ENCODE measurements around the gene MED13. TPM values are rescaled to one million over a fixed set of nuclear protein-coding genes. Genes with fewer than 3 reads are reported as not detected.
"Not testable (repeated sequence)": the region's sequence is repeated elsewhere in the genome, so short reads cannot be mapped to it uniquely, and the experiment has no call there.

The MED13 gene
- total RNA-seq, 2 experiments from 2014 or later = 40.3 to 40.6 TPM

DNA sequence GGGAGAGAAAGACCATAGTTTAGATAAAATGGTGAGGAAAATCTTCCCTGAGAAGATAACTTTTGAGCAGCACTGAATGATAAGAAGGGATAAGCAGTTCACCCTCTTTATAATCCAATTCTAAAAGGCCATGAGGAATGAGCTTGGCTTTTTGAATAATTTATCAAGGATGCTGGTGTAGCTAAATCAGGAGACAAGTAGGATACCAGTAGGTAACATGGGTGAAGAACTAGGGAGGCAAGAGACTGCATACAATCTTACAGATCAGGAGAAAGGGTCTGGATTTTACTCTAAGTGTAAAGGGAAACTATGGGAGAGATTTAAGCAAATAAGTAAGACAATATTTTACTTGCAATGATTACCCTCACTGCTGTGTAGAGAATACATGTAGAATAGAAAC is 60.7 kb downstream of the MED13 start:
- peaks cover 40% of the 10 kb centered on the region for H3K4me1 Mint-ChIP-seq (ENCODE audit: low read depth)
- no peak overlapping the region for H3K27ac Mint-ChIP-seq
- no peaks in the 10 kb centered on the region for H3K9me3 Mint-ChIP-seq
- intact Hi-C loops (cut with micrococcal nuclease) = no loop called here
- ChIA-PET POLR2A (interaction anchor here (0.6 kb wide), 1 partner anchor 45 kb away, joined by 3 read pairs; no protein-coding TSS in a partner anchor), CTCF (interaction anchor here (2.2 kb wide), 1 partner anchor 61 kb away, joined by 4 read pairs; no protein-coding TSS in a partner anchor)
- H3K36me3 Mint-ChIP-seq = peaks cover 27% of the 10 kb centered on the region
- H3K4me3 Mint-ChIP-seq = no peak overlapping the region
- DNase-seq = no peak
- no peaks in the 10 kb centered on the region for H3K27me3 Mint-ChIP-seq

GRCh38 chr17:62003141-62003540 is 61.9 kb downstream of the MED13 start:
- CTCF ChIA-PET; intact Hi-C loops (cut with micrococcal nuclease); DNase-seq; H3K9me3 Mint-ChIP-seq; POLR2A ChIA-PET; H3K4me3 Mint-ChIP-seq; H3K27me3 Mint-ChIP-seq; H3K27ac Mint-ChIP-seq: not testable (repeated sequence)
- peaks cover 33% of the 10 kb centered on the region for H3K4me1 Mint-ChIP-seq (ENCODE audit: low read depth)
- H3K36me3 Mint-ChIP-seq = peaks cover 21% of the 10 kb centered on the region

GRCh38 chr17:62001105-62001504 is 64.0 kb downstream of the MED13 start:
- peaks cover 38% of the 10 kb centered on the region for H3K4me1 Mint-ChIP-seq (ENCODE audit: low read depth)
- H3K9me3 Mint-ChIP-seq = no peaks in the 10 kb centered on the region
- ChIA-PET POLR2A (no interaction called here), CTCF (no interaction called here)
- H3K4me3 Mint-ChIP-seq = no peak overlapping the region
- H3K27me3 Mint-ChIP-seq = no peaks in the 10 kb centered on the region
- no peak for DNase-seq
- no peak overlapping the region for H3K27ac Mint-ChIP-seq
- intact Hi-C loops (cut with micrococcal nuclease) = no loop called here
- H3K36me3 Mint-ChIP-seq = peaks cover 15% of the 10 kb centered on the region

DNA sequence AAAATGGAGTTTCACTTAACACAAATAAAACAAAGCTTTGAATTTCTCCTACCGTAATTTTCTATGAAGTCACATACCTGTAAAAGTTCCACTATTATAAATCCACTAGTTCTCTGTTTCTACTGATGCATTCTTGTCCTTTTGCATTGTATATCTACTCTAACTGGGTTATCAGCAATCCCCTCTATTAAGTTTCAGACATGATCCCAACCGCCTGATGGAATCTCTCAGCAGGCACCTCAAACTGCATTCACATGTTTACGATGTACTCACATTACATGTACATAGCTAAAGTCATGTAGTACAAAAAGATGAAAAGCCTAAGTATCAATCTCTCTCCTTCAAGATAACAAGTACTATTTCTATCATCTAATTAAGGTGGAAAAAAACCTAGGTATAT is 64.9 kb downstream of the MED13 start:
- no peak overlapping the region for H3K27ac Mint-ChIP-seq
- H3K4me1 Mint-ChIP-seq (ENCODE audit: low read depth) = peaks cover 34% of the 10 kb centered on the region
- POLR2A ChIA-PET = no interaction called here

GRCh38 chr17:61998534-61998933 is 66.5 kb downstream of the MED13 start:
- H3K4me1 Mint-ChIP-seq (ENCODE audit: low read depth) = peaks cover 28% of the 10 kb centered on the region
- intact Hi-C loops (cut with micrococcal nuclease); DNase-seq; H3K9me3 Mint-ChIP-seq; H3K36me3 Mint-ChIP-seq; H3K4me3 Mint-ChIP-seq; CTCF ChIA-PET; H3K27me3 Mint-ChIP-seq; H3K27ac Mint-ChIP-seq: not testable (repeated sequence)
- POLR2A ChIA-PET = interaction anchor here (0.6 kb wide), 1 partner anchor 568 kb away, joined by 3 read pairs; no protein-coding TSS in a partner anchor

More for the DNA sequence above, 64.9 kb downstream of the MED13 start:
- DNase-seq = no peak
- Mint-ChIP-seq H3K9me3 (no peaks in the 10 kb centered on the region), H3K36me3 (peaks cover 14% of the 10 kb centered on the region), H3K27me3 (no peaks in the 10 kb centered on the region), H3K4me3 (no peak overlapping the region)
- intact Hi-C loops (cut with micrococcal nuclease) = no loop called here
- CTCF ChIA-PET = no interaction called here

DNA sequence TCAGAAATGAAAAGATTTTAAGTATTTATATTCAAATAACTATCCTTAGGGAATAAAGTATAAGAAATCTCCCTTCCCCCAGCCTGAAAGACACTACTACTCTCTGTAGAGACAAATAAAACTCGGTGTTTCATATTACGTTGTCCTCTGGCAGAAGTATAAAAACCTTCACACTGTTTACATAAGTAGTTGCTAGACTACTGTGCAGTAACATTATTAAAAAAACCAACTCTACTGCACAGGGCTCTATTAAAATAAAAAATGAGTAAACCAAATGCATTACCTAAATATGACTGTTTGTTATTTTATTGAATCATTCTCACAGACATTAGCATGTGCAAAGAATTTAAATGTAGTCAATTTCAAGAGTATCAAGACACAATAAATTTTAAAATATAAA is 67.4 kb downstream of the MED13 start:
- ChIA-PET POLR2A (no interaction called here), CTCF (no interaction called here)
- H3K4me1 Mint-ChIP-seq (ENCODE audit: low read depth) = peaks cover 28% of the 10 kb centered on the region
- H3K9me3 Mint-ChIP-seq = no peaks in the 10 kb centered on the region
- no peak overlapping the region for H3K4me3 Mint-ChIP-seq
- DNase-seq = no peak
- H3K36me3 Mint-ChIP-seq = peaks cover 7% of the 10 kb centered on the region
- H3K27me3 Mint-ChIP-seq = no peaks in the 10 kb centered on the region
- H3K27ac Mint-ChIP-seq = no peak overlapping the region
- intact Hi-C loops (cut with micrococcal nuclease) = no loop called here

GRCh38 chr17:61996916-61997605 is 68.0 kb downstream of the MED13 start:
- intact Hi-C loops (cut with micrococcal nuclease) = no loop called here

DNA sequence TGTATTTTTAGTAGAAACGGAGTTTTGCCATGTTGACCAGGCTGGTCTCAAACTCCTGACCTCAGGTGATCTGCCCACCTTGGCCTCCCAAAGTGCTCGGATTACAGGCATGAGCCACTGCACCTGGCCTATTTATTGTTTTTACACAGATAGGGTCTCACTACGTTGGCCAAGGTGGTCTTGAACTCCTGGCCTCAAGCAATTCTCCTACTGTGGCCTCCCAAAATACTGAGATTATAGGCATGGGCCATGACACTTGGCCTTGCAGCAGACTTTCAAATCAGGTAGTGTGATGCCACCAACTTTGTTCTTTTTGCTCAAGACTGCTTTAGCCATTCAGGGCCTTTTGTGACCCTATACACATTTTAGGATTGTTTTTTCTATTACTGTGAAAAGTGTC is 75.6 kb downstream of the MED13 start:
- DNase-seq = no peak
- no peak overlapping the region for H3K27ac Mint-ChIP-seq
- H3K36me3 Mint-ChIP-seq = peaks cover 16% of the 10 kb centered on the region
- CTCF ChIA-PET = no interaction called here
- POLR2A ChIA-PET = no interaction called here
- no peak overlapping the region for H3K4me3 Mint-ChIP-seq
- H3K4me1 Mint-ChIP-seq (ENCODE audit: low read depth) = no peaks in the 10 kb centered on the region
- no peaks in the 10 kb centered on the region for H3K9me3 Mint-ChIP-seq
- intact Hi-C loops (cut with micrococcal nuclease) = no loop called here
- no peaks in the 10 kb centered on the region for H3K27me3 Mint-ChIP-seq

More at GRCh38 chr17:61996916-61997605, 68.0 kb downstream of the MED13 start:
- POLR2A ChIA-PET = no interaction called here
- CTCF ChIA-PET = no interaction called here
- H3K27ac Mint-ChIP-seq = no peak overlapping the region
- no peaks in the 10 kb centered on the region for H3K9me3 Mint-ChIP-seq
- no peak overlapping the region for H3K4me3 Mint-ChIP-seq
- no peaks in the 10 kb centered on the region for H3K27me3 Mint-ChIP-seq
- no peak for DNase-seq
- H3K4me1 Mint-ChIP-seq (ENCODE audit: low read depth) = peaks cover 28% of the 10 kb centered on the region
- H3K36me3 Mint-ChIP-seq = peaks cover 7% of the 10 kb centered on the region

GRCh38 chr17:61986898-61987297 is 78.2 kb downstream of the MED13 start:
- Mint-ChIP-seq H3K27ac (no peak overlapping the region), H3K4me3 (no peak overlapping the region), H3K9me3 (no peaks in the 10 kb centered on the region), H3K36me3 (peaks cover 20% of the 10 kb centered on the region), H3K4me1 (ENCODE audit: low read depth) (no peaks in the 10 kb centered on the region), H3K27me3 (no peaks in the 10 kb centered on the region)
- no peak for DNase-seq
- ChIA-PET POLR2A (interaction anchor here (1.1 kb wide), 1 partner anchor 9 kb away, joined by 3 read pairs; no protein-coding TSS in a partner anchor), CTCF (no interaction called here)
- intact Hi-C loops (cut with micrococcal nuclease) = no loop called here

DNA sequence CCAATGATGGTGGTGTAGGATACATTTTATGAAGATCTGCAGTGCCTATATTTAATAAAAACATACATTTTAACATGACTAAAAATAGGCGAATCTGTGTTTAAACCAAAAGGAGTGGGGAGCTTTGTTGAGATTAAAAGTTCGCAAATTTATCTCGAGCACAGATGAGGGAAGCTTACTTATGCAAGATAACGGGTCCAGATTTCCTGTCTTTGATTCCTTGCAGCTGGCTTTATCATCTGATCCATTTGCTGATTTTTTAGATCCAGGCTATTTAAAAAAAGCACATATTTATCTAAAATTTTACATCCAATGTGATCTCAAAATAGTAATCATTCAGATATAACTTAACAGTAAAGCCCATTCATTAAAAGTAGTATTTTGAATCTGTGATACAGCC is 80.3 kb downstream of the MED13 start:
- Mint-ChIP-seq H3K27me3 (no peaks in the 10 kb centered on the region), H3K4me1 (ENCODE audit: low read depth) (peaks cover 6% of the 10 kb centered on the region), H3K27ac (no peak overlapping the region), H3K9me3 (no peaks in the 10 kb centered on the region), H3K36me3 (peaks cover 29% of the 10 kb centered on the region), H3K4me3 (no peak overlapping the region)
- intact Hi-C loops (cut with micrococcal nuclease) = no loop called here
- ChIA-PET POLR2A (no interaction called here), CTCF (interaction anchor here (0.8 kb wide), 1 partner anchor 122 kb away, joined by 3 read pairs; no protein-coding TSS in a partner anchor)
- DNase-seq = no peak

- Mint-ChIP-seq H3K4me3 (no peak overlapping the region), H3K4me1 (ENCODE audit: low read depth) (peaks cover 6% of the 10 kb centered on the region), H3K9me3 (no peaks in the 10 kb centered on the region), H3K36me3 (peaks cover 34% of the 10 kb centered on the region), H3K27me3 (no peaks in the 10 kb centered on the region), H3K27ac (no peak overlapping the region)
- ChIA-PET CTCF (no interaction called here), POLR2A (no interaction called here)
- intact Hi-C loops (cut with micrococcal nuclease) = no loop called here
- no peak for DNase-seq
Observed at GRCh38 chr17:61981323-61981722, 83.8 kb downstream of the MED13 start.

- no peak for DNase-seq
- peaks cover 37% of the 10 kb centered on the region for H3K36me3 Mint-ChIP-seq
- ChIA-PET CTCF (no interaction called here), POLR2A (no interaction called here)
- peaks cover 12% of the 10 kb centered on the region for H3K4me1 Mint-ChIP-seq (ENCODE audit: low read depth)
- H3K4me3 Mint-ChIP-seq = no peak overlapping the region
- no peak overlapping the region for H3K27ac Mint-ChIP-seq
- intact Hi-C loops (cut with micrococcal nuclease) = no loop called here
- H3K27me3 Mint-ChIP-seq = no peaks in the 10 kb centered on the region
- no peaks in the 10 kb centered on the region for H3K9me3 Mint-ChIP-seq
Observed at GRCh38 chr17:61980535-61980934, 84.5 kb downstream of the MED13 start.

DNA sequence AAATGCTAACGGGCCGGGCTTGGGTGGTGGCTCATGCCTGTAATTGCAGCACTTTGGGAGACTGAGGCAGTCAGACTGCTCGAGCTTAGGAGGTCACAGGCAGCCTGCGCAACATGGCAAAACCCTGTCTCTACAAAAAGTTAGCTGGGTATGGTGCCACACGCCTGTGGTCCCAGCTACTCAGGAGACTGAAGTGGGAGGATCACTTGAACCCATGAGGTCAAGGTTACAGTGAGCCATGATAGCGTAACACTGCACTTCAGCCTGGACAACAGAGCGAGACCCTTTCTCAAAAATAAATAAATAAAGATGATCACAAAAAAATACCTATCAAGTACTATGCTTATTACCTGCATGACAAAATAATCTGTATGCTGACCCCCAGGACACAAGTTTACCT is 91.0 kb downstream of the MED13 start:
- intact Hi-C loops (cut with micrococcal nuclease) = loop anchor here (10.0 kb wide), 1 partner anchor 91 kb away; the partner anchor contains the start of gene MED13

More for the DNA sequence above, 91.0 kb downstream of the MED13 start:
- DNase-seq = no peak
- Mint-ChIP-seq H3K27ac (no peak overlapping the region), H3K36me3 (peaks cover 30% of the 10 kb centered on the region), H3K27me3 (no peaks in the 10 kb centered on the region), H3K9me3 (no peaks in the 10 kb centered on the region), H3K4me3 (no peak overlapping the region), H3K4me1 (ENCODE audit: low read depth) (peaks cover 18% of the 10 kb centered on the region)
- POLR2A ChIA-PET = no interaction called here
- CTCF ChIA-PET = interaction anchor here (2.1 kb wide), 1 partner anchor 92 kb away, joined by 5 read pairs; no protein-coding TSS in a partner anchor
